ENCODE data around the gene EPHB4. TPM values are rescaled to one million over a fixed set of nuclear protein-coding genes. Genes with fewer than 3 reads are reported as not detected.
"Not testable (repeated sequence)": the region's sequence is repeated elsewhere in the genome, so short reads cannot be mapped to it uniquely, and the experiment has no call there.

EPHB4 gene
- polyA plus RNA-seq, 1 experiment = 30.5 TPM

GRCh38 chr7:100860702-100861615 is 33.6 kb upstream of the EPHB4 start:
- no peaks in the 10 kb centered on the region for H3K27me3 ChIP-seq (ENCODE audit: control insufficient read depth, insufficient read depth, low read length)
- peaks cover 14% of the 10 kb centered on the region for H3K36me3 ChIP-seq (ENCODE audit: control insufficient read depth, insufficient read depth, low read length)
- H3K4me3 ChIP-seq (ENCODE audit: low read depth, low read length) = no peak overlapping the region
- ChIA-PET CTCF (interaction anchor here (0.7 to 0.8 kb wide), 3 partner anchors 135 to 392 kb away, joined by 3 read pairs; no protein-coding TSS in a partner anchor), POLR2A (no interaction called here)
- TF ChIP-seq, protein P1, sequence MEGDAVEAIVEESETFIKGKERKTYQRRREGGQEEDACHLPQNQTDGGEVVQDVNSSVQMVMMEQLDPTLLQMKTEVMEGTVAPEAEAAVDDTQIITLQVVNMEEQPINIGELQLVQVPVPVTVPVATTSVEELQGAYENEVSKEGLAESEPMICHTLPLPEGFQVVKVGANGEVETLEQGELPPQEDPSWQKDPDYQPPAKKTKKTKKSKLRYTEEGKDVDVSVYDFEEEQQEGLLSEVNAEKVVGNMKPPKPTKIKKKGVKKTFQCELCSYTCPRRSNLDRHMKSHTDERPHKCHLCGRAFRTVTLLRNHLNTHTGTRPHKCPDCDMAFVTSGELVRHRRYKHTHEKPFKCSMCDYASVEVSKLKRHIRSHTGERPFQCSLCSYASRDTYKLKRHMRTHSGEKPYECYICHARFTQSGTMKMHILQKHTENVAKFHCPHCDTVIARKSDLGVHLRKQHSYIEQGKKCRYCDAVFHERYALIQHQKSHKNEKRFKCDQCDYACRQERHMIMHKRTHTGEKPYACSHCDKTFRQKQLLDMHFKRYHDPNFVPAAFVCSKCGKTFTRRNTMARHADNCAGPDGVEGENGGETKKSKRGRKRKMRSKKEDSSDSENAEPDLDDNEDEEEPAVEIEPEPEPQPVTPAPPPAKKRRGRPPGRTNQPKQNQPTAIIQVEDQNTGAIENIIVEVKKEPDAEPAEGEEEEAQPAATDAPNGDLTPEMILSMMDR (IDR thresholded peaks at IDR 0.05; ENCODE audit: insufficient read depth, low read depth, low read length) = no peak
- DNase-seq (ENCODE audit: low read depth) = no peak

GRCh38 chr7:100859856-100860255 is 32.5 kb upstream of the EPHB4 start:
- POLR2A ChIA-PET = no interaction called here

DNA sequence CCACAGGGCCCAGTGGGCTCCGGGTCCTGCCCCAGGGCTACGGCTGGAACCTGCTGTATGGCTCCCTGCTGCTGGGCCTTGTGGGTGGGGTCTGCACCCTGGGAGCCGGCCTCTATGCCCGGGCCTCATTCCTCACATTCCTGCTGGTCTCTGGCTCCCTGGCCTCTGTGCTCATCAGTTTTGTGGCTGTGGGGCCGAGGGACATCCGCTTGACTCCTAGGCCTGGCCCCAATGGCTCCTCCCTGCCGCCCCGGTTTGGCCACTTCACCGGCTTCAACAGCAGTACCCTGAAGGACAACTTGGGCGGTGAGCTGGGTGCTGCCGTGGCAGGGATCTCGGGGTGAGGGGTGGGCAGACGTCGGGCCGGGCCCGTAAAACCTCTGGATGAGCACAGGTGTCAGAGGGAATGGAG is 29.6 kb upstream of the EPHB4 start:
- ChIA-PET CTCF (interaction anchor here (9.2 kb wide), 1 partner anchor 59 kb away, joined by 143 read pairs; no protein-coding TSS in a partner anchor), POLR2A (no interaction called here)
- Histone ChIP-seq H3K27me3 (ENCODE audit: control insufficient read depth, insufficient read depth, low read length) (no peaks in the 10 kb centered on the region), H3K36me3 (ENCODE audit: control insufficient read depth, insufficient read depth, low read length) (peaks cover 14% of the 10 kb centered on the region), H3K4me3 (ENCODE audit: low read depth, low read length) (no peak overlapping the region)
- DNase-seq (ENCODE audit: low read depth) = no peak
- TF ChIP-seq, protein P1 (IDR thresholded peaks at IDR 0.05; ENCODE audit: insufficient read depth, low read depth, low read length) = no peak

More at GRCh38 chr7:100859856-100860255, 32.5 kb upstream of the EPHB4 start:
- no peak for DNase-seq (ENCODE audit: low read depth)
- H3K36me3 ChIP-seq (ENCODE audit: control insufficient read depth, insufficient read depth, low read length) = peaks cover 16% of the 10 kb centered on the region
- H3K4me3 ChIP-seq (ENCODE audit: low read depth, low read length) = no peak overlapping the region
- TF ChIP-seq, protein P1 (IDR thresholded peaks at IDR 0.05; ENCODE audit: insufficient read depth, low read depth, low read length) = no peak
- H3K27me3 ChIP-seq (ENCODE audit: control insufficient read depth, insufficient read depth, low read length) = no peaks in the 10 kb centered on the region
- CTCF ChIA-PET = no interaction called here

- ChIA-PET POLR2A (no interaction called here), CTCF (interaction anchor here (0.9 to 9.2 kb wide), 3 partner anchors 57 to 163 kb away, joined by 3 to 143 read pairs (median 16); partner anchors contain the start of gene POP7)
Observed at GRCh38 chr7:100855515-100855914, 28.2 kb upstream of the EPHB4 start.

DNA sequence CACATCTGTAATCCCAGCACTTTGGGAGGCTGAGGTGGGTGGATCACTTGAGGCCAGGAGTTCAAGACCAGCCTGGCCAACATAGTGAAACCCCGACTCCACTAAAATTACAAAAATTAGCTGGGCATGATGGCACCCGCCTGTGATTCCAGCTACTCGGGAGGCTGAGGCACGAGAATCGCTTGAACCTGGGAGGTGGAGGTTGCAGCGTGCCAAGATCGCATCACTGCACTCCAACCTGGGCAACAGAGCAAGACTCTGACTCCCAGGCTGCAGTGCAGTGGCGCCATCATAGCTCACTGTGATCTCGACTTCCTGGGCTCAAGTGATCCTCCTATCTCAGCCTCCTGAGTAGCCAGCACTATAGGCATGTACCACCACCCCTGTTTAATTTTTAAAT is 27.6 kb upstream of the EPHB4 start:
- POLR2A ChIA-PET; DNase-seq (ENCODE audit: low read depth); H3K4me3 ChIP-seq (ENCODE audit: low read depth, low read length); H3K27me3 ChIP-seq (ENCODE audit: control insufficient read depth, insufficient read depth, low read length); H3K36me3 ChIP-seq (ENCODE audit: control insufficient read depth, insufficient read depth, low read length): not testable (repeated sequence)
- CTCF ChIA-PET = interaction anchor here (3.5 to 9.2 kb wide), 2 partner anchors 57 to 150 kb away, joined by 16 to 143 read pairs; partner anchors contain the start of gene POP7

More at GRCh38 chr7:100855515-100855914, 28.2 kb upstream of the EPHB4 start:
- H3K36me3 ChIP-seq (ENCODE audit: control insufficient read depth, insufficient read depth, low read length) = peaks cover 7% of the 10 kb centered on the region; the same call in 1 of the 2 replicates
- no peak for DNase-seq (ENCODE audit: low read depth)
- TF ChIP-seq, protein P1 (IDR thresholded peaks at IDR 0.05; ENCODE audit: insufficient read depth, low read depth, low read length) = no peak
- H3K4me3 ChIP-seq (ENCODE audit: low read depth, low read length) = no peak overlapping the region
- H3K27me3 ChIP-seq (ENCODE audit: control insufficient read depth, insufficient read depth, low read length) = no peaks in the 10 kb centered on the region
